GM23248 (cell line): ENCODE results near the gene C10orf105. TPM values are rescaled to one million over a fixed set of nuclear protein-coding genes. Genes with fewer than 3 reads are reported as not detected.

Experiments
- DNase-seq: peaks from one replicate; pipeline ENCODE4 v3.0.0-alpha.2; 2015
- H2AFZ ChIP-seq: fragments of 200-600 bp; sonication (generic); 2 replicates; pipeline ENCODE4 v1.6.1; 2016; ENCODE audit warnings: antibody characterized with exemption
- H3F3A ChIP-seq: fragments of 200-600 bp; sonication (generic); 2 replicates; pipeline ENCODE4 v1.6.1; 2016; ENCODE audit warnings: mild to moderate bottlenecking, antibody characterized with exemption, mixed run types; ENCODE audit not compliant: insufficient read depth
- H3K27ac ChIP-seq: fragments of 200-600 bp; sonication (generic); 2 replicates; pipeline ENCODE4 v1.5.1; 2016; ENCODE audit warnings: mild to moderate bottlenecking
- H3K27me3 ChIP-seq: fragments of 200-600 bp; sonication (generic); replicated peaks from 2 replicates; pipeline ENCODE4 v1.6.1; 2016; ENCODE audit warnings: mild to moderate bottlenecking; ENCODE audit not compliant: insufficient read depth
- H3K36me3 ChIP-seq: fragments of 200-600 bp; sonication (generic); 2 replicates; pipeline ENCODE4 v1.6.1; 2016; ENCODE audit warnings: low read depth, mild to moderate bottlenecking
- H3K4me1 ChIP-seq: fragments of 200-600 bp; sonication (generic); 2 replicates; pipeline ENCODE4 v1.6.1; 2016; ENCODE audit warnings: mild to moderate bottlenecking; ENCODE audit not compliant: insufficient read depth
- H3K4me2 ChIP-seq: fragments of 200-600 bp; sonication (generic); one replicate; pipeline ENCODE4 v1.6.1; 2016; ENCODE audit warnings: mild to moderate bottlenecking; ENCODE audit not compliant: unreplicated experiment
- H3K4me3 ChIP-seq: fragments of 200-600 bp; sonication (generic); 2 replicates; pipeline ENCODE4 v1.5.1; 2016; ENCODE audit warnings: mild to moderate bottlenecking
- H3K79me2 ChIP-seq: fragments of 200-600 bp; sonication (generic); 2 replicates; pipeline ENCODE4 v1.6.1; 2016; ENCODE audit warnings: mild to moderate bottlenecking; ENCODE audit not compliant: insufficient read depth
- H3K9ac ChIP-seq: fragments of 200-600 bp; sonication (generic); 2 replicates; pipeline ENCODE4 v1.6.1; 2016; ENCODE audit warnings: mild to moderate bottlenecking
- H3K9me2 ChIP-seq: fragments of 200-600 bp; sonication (generic); 2 replicates; pipeline ENCODE4 v1.6.1; 2016; ENCODE audit warnings: mixed run types, mild to moderate bottlenecking, moderate library complexity; ENCODE audit not compliant: insufficient read depth
- H3K9me3 ChIP-seq: fragments of 200-600 bp; sonication (generic); one replicate; pipeline ENCODE4 v1.6.1; 2017; ENCODE audit warnings: low read depth
- H4K20me1 ChIP-seq: fragments of 200-600 bp; sonication (generic); 2 replicates; pipeline ENCODE4 v1.6.0; 2016; ENCODE audit not compliant: insufficient read depth
- EZH2 ChIP-seq: fragments of 200-600 bp; sonication (generic); IDR thresholded peaks from 2 replicates; pipeline ENCODE4 v1.6.1; 2018; ENCODE audit warnings: antibody characterized with exemption, mild to moderate bottlenecking; ENCODE audit not compliant: insufficient read depth, poor library complexity, severe bottlenecking
- EZH2phosphoT487 ChIP-seq: fragments of 200-600 bp; sonication (generic); IDR thresholded peaks from 2 replicates; pipeline ENCODE4 v1.6.1; 2018; ENCODE audit warnings: antibody characterized with exemption, moderate library complexity, mild to moderate bottlenecking, low read depth; ENCODE audit not compliant: insufficient read depth
- WGBS, 2 experiments: methylation state at CpG; one replicate each; pipeline ENCODE4 v1.1.6; 2015 to 2017; ENCODE audit warnings: low lambda C conversion rate in 2 of 2, low coverage in 1 of 2; ENCODE audit errors: missing lambda C conversion rate in 2 of 2; 5-methylcytosine and 5-hydroxymethylcytosine counted together
- in situ Hi-C: fragments of 300-500 bp; cut with MboI; formaldehyde crosslinking; loops from 2 replicates; pipeline ENCODE4 v1.15.0; 2020
- polyA plus RNA-seq: library from polyadenylated mRNA; unstranded; fragments of >200 nt; fragmentation: Nextera tagmentation; extraction: Ambion mirVana; gene quantifications from 2 replicates; pipeline ENCODE4 v1.2.1, GENCODE V29; 2016
- total RNA-seq: library from RNA; depleted of rRNA; stranded (reverse); fragments of >200 nt; shearing (Covaris generic); gene quantifications from 2 replicates; pipeline ENCODE4 v1.2.3, GENCODE V29; 2014

C10orf105 gene
- total and polyA plus RNA-seq, 2 experiments from 2014 or later = not detected

DNA sequence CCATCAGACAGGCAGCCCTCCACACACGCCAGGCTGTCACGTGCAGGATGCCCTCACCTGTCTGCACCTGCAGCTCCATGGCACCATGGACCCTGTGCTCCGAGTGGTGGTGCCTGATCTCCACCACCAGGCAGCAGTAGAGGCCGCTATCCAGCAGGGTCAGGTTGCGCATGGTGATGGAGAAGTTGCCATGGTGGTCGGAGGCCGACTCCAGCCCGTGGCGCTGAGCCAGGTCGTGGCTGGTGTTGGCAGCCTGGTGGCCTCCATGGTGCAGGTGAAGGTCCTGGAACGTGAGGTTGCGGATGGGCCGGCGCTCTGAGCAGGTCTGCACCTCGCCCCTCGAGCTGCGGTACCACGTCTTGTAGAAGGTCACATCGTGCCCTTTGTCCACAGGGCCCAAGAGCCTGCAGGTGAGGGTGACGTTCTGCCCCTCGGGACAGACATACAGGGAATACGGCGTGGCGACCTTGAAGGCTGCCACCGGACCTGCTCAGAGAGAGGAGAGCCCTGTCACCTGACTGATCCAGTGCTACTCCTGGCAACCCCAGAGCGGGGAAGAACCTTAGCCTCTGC, 42.0 kb upstream of the C10orf105 start:
- Histone ChIP-seq H4K20me1 (no peaks in the 10 kb centered on the region), H3K9ac (no peak overlapping the region), H3K9me2 (no peaks in the 10 kb centered on the region), H3K79me2 (0 out of 2 replicates have a peak, but pooled peaks cover 6% of the 10 kb centered on the region), H3K36me3 (0 out of 2 replicates have a peak, but pooled peaks cover 9% of the 10 kb centered on the region), H3K4me1 (peaks cover 46% of the 10 kb centered on the region), H2AFZ (no peak overlapping the region), H3F3A (peaks cover 26% of the 10 kb centered on the region), H3K27me3 (no peaks in the 10 kb centered on the region), H3K4me2 (no peak overlapping the region), H3K9me3 (no peaks in the 10 kb centered on the region), H3K27ac (no peak overlapping the region), H3K4me3 (no peak overlapping the region)
- TF ChIP-seq EZH2 (no peak), EZH2phosphoT487 (no peak)
- DNase-seq = no peak
- WGBS, 2 experiments = 87 to 90% methylated on average over 26 of the region's 26 CpGs
- in situ Hi-C loops = no loop called here

DNA sequence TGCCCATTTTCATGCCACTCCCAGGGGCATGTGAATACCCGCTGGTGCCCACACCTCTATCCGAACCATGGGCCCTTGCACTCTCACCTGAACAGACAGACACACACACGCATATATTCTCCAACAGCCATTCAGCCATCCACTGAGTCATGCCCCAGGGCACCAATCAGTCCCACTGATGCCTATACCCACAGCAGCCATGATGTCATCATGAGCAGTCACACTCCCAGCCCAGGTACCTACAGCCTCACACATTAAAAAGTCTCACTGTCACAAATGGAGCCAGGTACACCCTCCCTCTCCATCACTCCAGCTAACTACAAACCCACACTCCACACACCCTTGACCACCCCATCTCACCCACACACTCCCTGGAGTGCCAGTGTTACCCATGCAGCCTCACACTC, 41.5 kb upstream of the C10orf105 start:
- 82 to 83% methylated on average over 3 of the region's 3 CpGs for WGBS, 2 experiments
- no peaks in the 10 kb centered on the region for H3K9me3 ChIP-seq
- no peak overlapping the region for H3K4me3 ChIP-seq
- H3K27me3 ChIP-seq = no peaks in the 10 kb centered on the region
- peaks cover 22% of the 10 kb centered on the region for H3F3A ChIP-seq
- TF ChIP-seq EZH2 = no peak
- no peak for TF ChIP-seq EZH2phosphoT487
- in situ Hi-C loops = no loop called here
- H3K9ac ChIP-seq = no peak overlapping the region
- no peak for DNase-seq
- 0 out of 2 replicates have a peak, but pooled peaks cover 6% of the 10 kb centered on the region for H3K79me2 ChIP-seq
- no peak overlapping the region for H3K4me2 ChIP-seq
- H3K27ac ChIP-seq = no peak overlapping the region
- no peaks in the 10 kb centered on the region for H4K20me1 ChIP-seq
- no peaks in the 10 kb centered on the region for H3K9me2 ChIP-seq
- 0 out of 2 replicates have a peak, but pooled peaks cover 9% of the 10 kb centered on the region for H3K36me3 ChIP-seq
- H3K4me1 ChIP-seq = peaks cover 41% of the 10 kb centered on the region
- no peak overlapping the region for H2AFZ ChIP-seq

DNA sequence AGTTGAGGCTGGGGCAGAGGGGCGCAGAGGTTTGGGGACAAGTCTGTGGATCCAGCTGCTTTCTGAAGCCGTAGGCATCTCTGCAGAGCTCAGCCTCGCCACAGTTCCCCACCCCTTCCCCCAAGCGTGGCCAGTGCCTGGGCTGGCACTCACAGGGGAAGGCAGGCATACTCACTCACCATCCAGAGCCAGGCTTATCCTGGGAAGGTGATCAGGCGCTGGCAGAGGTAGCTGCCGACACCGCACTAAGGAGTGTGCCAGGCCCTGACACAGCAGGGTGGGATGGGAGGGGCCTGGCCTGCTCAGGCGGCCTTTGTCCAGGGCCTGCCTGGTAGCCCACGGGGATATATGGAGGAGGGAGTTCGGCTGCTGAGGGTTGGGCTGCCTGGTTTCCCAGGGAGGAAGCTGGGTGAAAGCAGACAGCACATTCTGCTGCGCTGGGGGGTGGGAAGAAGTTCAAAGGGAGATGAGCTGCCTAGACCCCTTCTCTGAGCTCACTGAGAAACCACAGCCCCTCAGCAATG, 37.9 kb upstream of the C10orf105 start:
- Histone ChIP-seq H3F3A (0 out of 2 replicates have a peak, but pooled peaks cover 1% of the 10 kb centered on the region), H3K4me2 (no peak overlapping the region), H3K36me3 (peaks cover 11% of the 10 kb centered on the region; the same call in 1 of the 2 replicates), H3K4me3 (no peak overlapping the region), H3K9me2 (no peaks in the 10 kb centered on the region), H3K9me3 (no peaks in the 10 kb centered on the region), H4K20me1 (no peaks in the 10 kb centered on the region), H3K9ac (no peak overlapping the region), H3K27ac (no peak overlapping the region), H2AFZ (no peak overlapping the region), H3K79me2 (no peaks in the 10 kb centered on the region), H3K4me1 (peaks cover 8% of the 10 kb centered on the region), H3K27me3 (no peaks in the 10 kb centered on the region)
- WGBS, 2 experiments = 87 to 90% methylated on average over 8 to 10 of the region's 11 CpGs
- TF ChIP-seq EZH2 = no peak
- no peak for TF ChIP-seq EZH2phosphoT487
- in situ Hi-C loops = no loop called here
- no peak for DNase-seq

DNA sequence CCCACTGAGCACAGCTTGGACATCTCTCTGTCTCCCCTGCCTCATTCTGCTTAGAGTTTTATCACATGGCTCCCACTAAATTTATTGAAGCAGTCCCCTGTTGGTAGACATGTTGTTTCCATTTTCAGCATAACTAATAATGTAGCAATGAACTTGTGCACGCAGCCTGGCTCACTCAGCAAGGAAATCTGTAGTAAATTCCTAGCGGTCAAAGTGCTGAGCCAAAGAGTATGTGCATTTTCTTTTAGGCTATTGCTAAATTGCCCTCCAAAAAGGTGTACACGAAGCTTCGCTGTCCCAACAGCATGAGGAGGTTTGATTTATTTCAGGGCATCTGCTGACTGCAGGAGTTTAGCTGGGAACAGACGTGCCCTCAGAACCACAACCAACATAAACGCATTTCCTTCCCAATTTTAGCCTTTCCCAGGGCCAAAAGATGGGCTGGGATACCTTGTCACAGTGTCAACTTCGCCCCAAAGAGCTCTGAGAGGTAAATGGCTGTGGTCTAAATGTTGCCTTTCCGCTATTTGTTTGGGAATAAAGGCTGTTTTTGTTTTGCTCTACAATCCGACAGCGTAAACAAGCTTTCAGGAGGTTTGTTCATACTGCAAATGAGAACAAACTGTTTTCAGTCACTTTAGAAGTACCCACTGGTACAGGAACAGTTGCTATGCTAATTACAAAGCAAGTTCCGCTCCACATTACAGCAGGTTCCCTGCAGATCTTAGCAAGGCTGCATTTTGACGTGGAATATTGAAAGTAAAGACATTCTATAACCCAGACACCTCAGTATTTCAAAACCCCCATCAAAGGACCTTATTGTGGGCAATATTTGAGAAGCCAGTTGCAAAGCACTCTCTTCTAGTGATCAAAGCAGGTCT, 37.0 kb upstream of the C10orf105 start:
- no peak for DNase-seq
- TF ChIP-seq EZH2 = no peak
- Histone ChIP-seq H3K27me3 (no peaks in the 10 kb centered on the region), H4K20me1 (no peaks in the 10 kb centered on the region), H3K4me3 (no peak overlapping the region), H3K9me3 (no peaks in the 10 kb centered on the region), H3K9me2 (no peaks in the 10 kb centered on the region), H3K27ac (no peak overlapping the region), H3F3A (no peaks in the 10 kb centered on the region), H3K4me2 (no peak overlapping the region), H3K36me3 (peaks cover 19% of the 10 kb centered on the region; the same call in 1 of the 2 replicates), H3K4me1 (peaks cover 8% of the 10 kb centered on the region), H3K9ac (no peak overlapping the region), H3K79me2 (no peaks in the 10 kb centered on the region), H2AFZ (no peak overlapping the region)
- in situ Hi-C loops = no loop called here
- 88 to 90% methylated on average over 12 of the region's 12 CpGs for WGBS, 2 experiments
